ENCODE measurements around the gene TRMT2A.
"Not testable (repeated sequence)": the region's sequence is repeated elsewhere in the genome, so short reads cannot be mapped to it uniquely, and the experiment has no call there.

Gene TRMT2A

DNA sequence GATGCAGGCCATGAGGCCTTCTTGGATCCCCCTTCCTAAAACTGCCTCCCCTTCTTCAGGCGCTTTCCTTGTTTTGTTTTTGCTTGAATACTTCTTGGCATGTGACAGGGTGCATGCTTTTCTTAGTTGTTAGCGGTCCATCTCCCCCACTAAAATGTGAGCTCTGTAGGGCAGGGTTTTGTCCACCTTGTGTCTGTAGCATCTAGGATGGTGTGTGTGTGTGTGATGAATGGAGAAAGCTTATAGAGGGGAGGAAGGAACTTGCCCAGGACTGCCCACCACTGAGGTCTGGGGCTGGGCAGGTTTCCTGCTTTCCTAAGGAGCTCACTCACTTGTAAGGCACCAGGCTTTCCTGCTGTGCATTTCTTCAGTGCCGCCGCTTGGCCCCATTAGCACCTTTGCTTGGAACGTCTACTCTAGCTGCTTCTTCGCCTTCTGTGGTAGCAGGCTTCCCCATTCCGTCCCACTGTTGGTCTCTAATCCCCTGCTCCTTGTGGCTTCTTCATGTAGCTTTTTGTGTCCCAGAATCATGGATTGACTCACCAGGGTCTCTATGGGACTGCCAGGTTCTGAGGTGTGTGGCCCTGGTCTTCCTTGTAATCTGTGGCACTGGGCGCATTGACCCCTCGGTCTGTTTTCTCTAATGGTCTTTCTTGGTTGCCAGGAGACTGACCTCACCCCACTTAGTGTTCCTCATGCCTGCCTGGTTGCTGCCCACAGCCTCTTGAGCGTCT is 33.7 kb downstream of the TRMT2A start:
- no peak for DNase-seq

DNA sequence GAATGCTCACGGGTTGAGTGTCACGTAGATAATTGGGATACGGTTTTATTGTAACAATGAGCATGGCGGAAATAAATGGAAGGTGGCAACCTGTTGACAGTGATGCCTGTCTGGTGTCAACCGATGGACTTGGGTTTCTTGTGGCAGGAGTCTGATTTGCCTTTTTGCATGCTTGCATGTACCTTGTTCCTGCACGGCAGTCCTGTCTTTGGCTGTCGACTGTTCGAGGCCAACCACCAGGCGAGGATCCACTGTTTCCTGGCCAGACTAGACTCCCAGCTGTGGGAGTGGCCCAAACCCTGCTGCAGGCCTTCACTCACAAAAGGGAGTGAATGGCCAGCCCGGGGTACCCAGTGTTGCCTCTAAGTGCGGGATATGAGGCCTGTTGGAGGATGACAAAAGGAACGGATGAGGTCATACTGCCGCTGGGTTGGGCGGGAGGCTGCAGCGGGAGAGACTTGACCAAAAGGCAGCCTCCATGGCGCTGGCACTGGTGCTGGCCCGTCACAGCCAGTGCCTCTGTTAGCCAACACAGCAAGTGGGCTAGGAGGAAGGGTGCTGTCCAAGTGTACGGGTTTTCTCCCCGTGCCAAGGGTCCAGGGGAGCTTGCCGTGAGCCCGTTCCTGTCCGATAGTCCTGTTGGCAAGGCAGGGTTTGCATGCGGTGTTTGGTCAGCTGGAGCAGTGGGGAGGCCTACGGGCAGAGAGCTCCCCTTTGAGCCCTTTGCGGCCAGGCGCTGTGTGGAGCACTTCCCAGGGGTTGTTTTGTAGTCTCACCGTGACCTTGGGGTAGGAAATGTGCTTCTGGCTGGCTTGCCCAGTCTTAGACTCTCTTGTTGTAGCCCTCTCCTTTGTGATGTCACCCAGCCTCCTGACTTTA is 36.0 kb downstream of the TRMT2A start:
- DNase-seq: no peak

GRCh38 chr22:20080445-20080775 is 36.6 kb downstream of the TRMT2A start:
- no peak for DNase-seq

GRCh38 chr22:20079745-20080444 is 37.1 kb downstream of the TRMT2A start, which contains the start of gene DGCR8:
Gene DGCR8, plus strand, starts transcription at chr22:20080241. Its CDS starts 5,723 bp downstream, at chr22:20085964.
- DNase-seq: peak; percentile 85

DNA sequence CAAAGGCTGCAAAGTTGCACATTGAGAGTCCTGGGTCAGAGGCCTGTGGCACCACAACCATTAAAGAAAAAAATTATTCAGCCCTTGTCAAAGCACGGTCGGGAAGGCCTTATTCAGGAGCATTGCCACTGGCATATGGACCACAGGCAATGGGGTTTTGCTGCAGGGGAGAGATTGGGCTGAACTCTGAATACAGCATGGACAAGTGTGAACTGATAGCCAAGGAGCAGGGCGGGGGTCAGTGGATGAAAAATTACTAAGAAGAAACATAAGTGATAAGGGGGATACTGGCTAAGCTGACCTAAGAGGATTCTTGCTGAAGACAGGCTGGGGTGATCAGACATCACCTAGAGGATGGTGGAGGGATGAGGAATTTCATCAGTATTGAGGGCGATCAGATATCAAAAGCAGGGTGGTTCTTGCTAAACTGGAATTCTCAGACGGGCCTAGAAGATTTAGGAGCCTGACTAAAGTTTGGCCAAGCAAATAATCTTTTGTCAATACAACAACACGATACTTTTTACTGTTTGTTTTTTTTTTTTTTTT is 40.3 kb downstream of the TRMT2A start:
- no peak for DNase-seq

- no peak for DNase-seq
Measured at GRCh38 chr22:20071524-20071972, 45.5 kb downstream of the TRMT2A start.

- no peak for DNase-seq
Measured at GRCh38 chr22:20069331-20070042, 47.5 kb downstream of the TRMT2A start.

- DNase-seq: no peak
Measured at GRCh38 chr22:20068640-20069039, 48.4 kb downstream of the TRMT2A start.

- DNase-seq: not testable (repeated sequence)
Measured at GRCh38 chr22:20067384-20067682, 49.7 kb downstream of the TRMT2A start.

DNA sequence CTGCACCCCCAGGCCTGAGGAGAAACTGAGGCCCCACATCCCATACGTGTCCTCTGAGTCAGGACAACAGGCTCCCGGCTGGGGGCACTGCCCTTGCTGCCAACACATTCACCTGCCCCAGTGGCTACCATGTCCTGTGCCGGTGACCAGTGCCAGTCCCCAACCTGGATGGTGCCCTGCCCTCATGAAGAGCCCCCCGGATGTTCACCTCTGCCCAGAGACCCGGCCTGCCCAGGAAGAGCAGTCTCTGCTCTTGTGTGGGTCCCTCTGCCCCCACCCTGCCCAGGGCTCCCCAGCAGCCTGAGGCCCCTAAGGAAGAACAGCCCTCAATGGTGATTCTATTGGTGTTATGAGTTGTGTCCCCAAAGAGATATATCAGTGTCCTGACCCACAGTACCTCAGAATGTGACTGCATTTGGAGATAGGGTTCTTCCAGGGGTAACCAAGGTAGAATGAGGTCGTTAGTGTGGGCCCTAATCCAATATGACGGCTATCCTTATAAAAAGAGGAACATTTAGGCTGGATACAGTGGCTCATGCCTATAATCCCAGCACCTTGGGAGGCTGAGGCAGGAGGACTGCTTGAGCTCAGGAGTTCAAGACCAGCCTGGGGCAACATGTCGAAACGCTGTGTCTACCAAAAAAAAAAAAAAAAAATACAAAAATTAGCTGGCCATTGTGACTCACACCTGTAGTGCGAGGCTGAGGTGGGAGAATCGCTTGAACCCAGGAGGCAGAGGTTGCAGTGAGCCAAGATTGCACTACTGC is 50.2 kb downstream of the TRMT2A start:
- no peak for DNase-seq

DNA sequence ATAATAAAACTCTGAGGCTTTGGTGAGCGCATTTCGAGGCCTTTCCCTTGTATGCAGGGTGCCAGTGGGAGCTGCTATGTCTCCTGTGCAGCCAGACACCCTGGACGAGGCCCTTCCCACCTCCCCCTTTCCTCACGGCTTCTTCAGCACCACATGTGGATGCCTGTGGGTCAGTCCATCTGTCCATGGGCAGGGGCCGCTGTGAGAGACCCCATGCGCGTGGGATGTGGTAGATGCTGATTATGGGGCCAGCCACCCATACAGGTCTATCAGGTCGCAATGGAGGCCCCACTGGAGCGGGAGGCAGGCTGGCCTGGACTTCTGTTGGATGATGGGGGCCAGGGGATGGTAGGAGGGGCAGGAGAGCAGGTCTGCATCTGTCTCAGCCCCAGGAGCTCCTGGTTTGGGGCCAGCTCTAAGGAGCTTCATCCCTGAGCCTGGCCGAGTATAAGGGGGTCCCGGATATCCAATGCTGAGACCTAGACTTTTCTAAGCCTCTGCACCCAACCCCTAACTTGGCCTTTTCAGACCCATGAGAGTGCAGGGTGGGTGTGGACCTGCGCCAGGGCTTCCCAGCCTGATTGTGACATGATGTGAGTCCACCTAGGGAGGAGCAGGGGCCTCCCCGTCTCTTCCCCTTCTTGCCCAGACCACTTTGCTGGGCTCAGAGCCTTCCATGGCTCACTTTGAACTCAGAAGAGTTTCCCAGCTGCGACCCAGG is 51.0 kb downstream of the TRMT2A start:
- no peak for DNase-seq

DNA sequence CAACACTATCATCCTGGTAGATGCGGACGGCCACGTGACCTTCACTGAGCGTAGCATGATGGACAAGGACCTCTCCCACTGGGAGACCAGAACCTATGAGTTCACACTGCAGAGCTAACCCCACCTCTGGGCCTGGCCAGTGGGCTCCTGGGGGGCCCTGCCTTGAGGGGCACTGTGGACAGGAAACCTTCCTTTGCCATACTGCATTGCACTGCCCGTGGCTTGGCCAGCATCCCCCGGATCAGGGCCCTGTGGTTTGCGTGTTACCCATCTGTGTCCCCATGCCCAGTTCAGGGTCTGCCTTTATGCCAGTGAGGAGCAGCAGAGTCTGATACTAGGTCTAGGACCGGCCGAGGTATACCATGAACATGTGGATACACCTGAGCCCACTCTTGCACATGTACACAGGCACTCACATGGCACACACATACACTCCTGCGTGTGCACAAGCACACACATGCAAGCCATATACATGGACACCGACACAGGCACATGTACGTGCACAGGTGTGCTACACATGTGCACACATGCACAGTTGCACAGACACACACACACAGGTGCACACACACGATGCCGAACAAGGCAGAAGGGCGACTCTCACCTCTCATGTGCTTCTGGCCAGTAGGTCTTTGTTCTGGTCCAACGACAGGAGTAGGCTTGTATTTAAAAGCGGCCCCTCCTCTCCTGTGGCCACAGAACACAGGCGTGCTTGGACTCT is 52.3 kb downstream of the TRMT2A start:
- no peak for DNase-seq

- no peak for DNase-seq
Measured at GRCh38 chr22:20064140-20064480, 52.9 kb downstream of the TRMT2A start.

- no peak for DNase-seq
Measured at GRCh38 chr22:20063271-20064139, 53.5 kb downstream of the TRMT2A start.

DNA sequence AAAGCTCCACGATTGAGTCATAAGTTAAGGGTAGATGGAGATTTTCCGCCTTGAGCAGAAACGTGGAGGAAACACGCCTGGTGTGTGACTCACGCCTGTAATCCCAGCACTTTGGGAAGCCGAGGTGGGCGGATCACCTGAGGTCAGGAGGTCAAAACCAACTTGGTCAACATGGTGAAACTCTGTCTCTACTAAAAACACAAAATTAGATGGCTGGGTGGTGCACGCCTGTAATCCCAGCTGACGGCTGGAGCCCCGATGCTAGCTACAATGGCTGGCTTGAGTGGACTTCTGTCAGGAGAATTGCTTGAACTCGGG is 54.3 kb downstream of the TRMT2A start:
- DNase-seq: no peak

GRCh38 chr22:20062043-20062765 is 54.8 kb downstream of the TRMT2A start:
- no peak for DNase-seq

Data from NCI-H1694 treated with DMSO at 0.1 percent for 48 hours (cell line).